G401 (cell line): ENCODE data around the gene RIPPLY3. TPM values are rescaled to one million over a fixed set of nuclear protein-coding genes. Genes with fewer than 3 reads are reported as not detected.
A peak's percentile ranks its signal among the peaks of the same experiment; 100 is the strongest.

Source experiments
- DNase-seq: peaks from one replicate; pipeline ENCODE4 v3.0.0-alpha.2; 2015; ENCODE audit warnings: low spot score
- in situ Hi-C: cut with HindIII; loops from 2 replicates; pipeline ENCODE4 v1.10.0; 2016; ENCODE audit warnings: low sequenced_read_pairs, mixed read lengths
- total RNA-seq: library from RNA; depleted of rRNA; stranded (reverse); fragments of >200 nt; shearing (Covaris generic); gene quantifications from 2 replicates; pipeline ENCODE4 v1.2.3, GENCODE V29; 2014; rRNA removed

The RIPPLY3 gene
- total RNA-seq = not detected in 2 replicates

GRCh38 chr21:37006486-37007291 lies at the start of gene RIPPLY3:
Gene RIPPLY3 (plus strand): TSS chr21:37006702. CDS start chr21:37006773, 71 bp downstream.
- in situ Hi-C loops = no loop called here

GRCh38 chr21:36959020-36959835 lies 47.3 kb upstream of the RIPPLY3 start:
- in situ Hi-C loops = no loop called here
- no peak for DNase-seq

More at GRCh38 chr21:37006486-37007291, at the start of gene RIPPLY3:
- DNase-seq = no peak

DNA sequence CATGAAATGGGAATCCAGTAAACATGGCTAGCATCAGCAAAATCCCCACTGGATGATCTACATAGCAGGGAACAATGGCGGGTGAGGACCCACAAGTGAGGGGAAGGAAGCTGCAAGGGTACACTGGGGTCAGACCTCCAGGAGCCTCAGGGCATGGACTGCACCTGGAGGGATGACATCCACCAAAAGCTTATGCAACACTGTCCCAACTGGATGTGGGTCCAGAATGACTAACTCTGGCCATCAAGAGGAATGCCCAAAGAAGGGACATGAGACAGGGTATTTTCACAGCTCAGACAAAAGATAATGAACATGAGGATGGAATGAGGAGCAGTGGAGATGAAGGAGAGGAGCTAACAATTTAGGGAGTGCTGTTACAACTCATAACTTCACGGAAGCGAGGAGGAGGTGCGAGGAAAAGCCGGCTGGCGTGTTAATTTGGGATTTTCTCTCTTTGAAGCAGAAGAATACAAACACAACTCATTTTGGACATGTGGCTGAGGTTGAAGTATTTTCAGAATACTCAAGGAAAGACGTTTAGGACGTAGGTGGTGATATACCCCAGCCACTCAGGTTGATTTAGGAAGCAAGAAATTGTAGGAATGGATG lies 45.7 kb upstream of the RIPPLY3 start:
- DNase-seq = no peak

GRCh38 chr21:36962098-36962780 lies 44.3 kb upstream of the RIPPLY3 start:
- in situ Hi-C loops = no loop called here
- DNase-seq = no peak

More for the DNA sequence above, 45.7 kb upstream of the RIPPLY3 start:
- in situ Hi-C loops = no loop called here

DNA sequence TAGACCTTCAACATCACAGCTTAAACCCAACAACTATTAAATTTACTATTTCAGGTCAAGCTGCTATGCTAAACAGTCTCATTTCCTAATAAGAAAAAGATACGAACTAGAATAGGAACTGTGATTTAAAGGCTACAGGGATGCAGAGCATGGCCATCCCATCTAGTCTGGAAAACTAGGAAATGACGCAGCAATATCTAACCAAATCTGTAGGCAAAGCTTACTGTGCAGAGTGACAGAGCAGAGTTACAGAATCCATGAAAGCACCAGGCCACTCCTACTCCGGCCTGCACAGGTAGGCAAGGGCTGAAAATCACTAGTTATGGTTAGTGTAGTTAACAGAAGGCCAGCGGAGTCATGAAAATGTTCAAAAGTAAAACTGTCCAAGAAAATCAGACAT lies 42.1 kb upstream of the RIPPLY3 start:
- DNase-seq = no peak
- in situ Hi-C loops = no loop called here

GRCh38 chr21:36964827-36965719 lies 41.4 kb upstream of the RIPPLY3 start:
- DNase-seq = no peak
- in situ Hi-C loops = no loop called here

DNA sequence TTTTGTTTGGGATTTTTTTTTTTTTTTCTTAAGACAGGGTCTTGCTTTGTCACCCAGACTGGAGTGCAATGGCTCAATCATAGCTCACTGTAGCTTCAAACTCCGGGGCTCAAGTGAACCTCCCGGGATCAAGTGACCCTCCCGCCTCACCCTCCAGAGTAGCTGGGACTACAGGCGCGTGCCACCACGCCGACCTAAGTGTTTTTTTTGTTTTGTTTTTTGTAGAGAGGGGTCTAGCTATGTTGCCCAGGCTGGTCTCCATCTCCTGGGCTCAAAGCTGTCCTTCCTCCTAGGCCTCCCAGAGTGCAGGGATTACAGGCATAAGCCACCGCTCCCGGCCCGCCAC lies 40.8 kb upstream of the RIPPLY3 start:
- in situ Hi-C loops = no loop called here
- DNase-seq = no peak

DNA sequence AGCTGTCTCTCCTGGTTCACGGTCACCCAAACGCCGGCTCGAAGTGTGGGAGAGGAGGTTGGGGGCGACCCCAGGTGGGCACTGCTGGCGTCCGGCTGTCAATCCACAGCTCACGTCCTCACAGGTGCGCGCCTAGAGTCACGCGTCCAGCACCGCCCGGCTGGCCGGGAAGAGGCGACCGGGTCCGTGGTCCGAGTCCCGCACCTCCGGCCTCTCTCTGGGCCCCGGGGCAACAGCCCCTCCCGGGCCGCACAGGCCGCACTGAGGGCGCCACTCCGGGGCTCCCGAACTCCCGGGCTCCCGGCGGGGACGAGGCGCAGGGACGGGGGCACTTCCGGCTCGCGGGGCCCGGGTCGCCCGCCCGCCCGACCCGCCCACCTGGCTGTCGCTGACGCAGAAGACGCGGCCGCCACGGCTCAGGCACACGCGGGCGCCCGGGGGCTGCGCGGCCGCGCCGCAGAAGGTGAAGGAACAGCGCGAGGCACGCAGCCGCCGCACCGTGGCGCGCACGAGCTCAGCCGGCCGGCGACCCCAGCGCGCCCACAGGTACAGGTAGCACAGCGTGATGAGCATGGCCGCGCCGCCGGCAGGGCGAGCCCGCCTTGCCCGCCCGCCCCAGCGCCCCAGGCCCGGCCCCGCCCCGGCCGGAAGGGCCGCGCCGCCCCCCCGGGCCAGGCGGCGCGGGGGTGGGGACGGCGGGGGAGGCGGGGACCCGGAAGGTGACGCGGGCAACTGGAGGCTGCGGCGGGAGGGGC lies 40.3 kb upstream of the RIPPLY3 start, which contains the start of gene HLCS:
TSS of gene HLCS (minus strand) at position 604 of the 755 bp plus-strand sequence. CDS start at position 573, 31 bp downstream.
- DNase-seq = peak; percentile 68
- in situ Hi-C loops = no loop called here

DNA sequence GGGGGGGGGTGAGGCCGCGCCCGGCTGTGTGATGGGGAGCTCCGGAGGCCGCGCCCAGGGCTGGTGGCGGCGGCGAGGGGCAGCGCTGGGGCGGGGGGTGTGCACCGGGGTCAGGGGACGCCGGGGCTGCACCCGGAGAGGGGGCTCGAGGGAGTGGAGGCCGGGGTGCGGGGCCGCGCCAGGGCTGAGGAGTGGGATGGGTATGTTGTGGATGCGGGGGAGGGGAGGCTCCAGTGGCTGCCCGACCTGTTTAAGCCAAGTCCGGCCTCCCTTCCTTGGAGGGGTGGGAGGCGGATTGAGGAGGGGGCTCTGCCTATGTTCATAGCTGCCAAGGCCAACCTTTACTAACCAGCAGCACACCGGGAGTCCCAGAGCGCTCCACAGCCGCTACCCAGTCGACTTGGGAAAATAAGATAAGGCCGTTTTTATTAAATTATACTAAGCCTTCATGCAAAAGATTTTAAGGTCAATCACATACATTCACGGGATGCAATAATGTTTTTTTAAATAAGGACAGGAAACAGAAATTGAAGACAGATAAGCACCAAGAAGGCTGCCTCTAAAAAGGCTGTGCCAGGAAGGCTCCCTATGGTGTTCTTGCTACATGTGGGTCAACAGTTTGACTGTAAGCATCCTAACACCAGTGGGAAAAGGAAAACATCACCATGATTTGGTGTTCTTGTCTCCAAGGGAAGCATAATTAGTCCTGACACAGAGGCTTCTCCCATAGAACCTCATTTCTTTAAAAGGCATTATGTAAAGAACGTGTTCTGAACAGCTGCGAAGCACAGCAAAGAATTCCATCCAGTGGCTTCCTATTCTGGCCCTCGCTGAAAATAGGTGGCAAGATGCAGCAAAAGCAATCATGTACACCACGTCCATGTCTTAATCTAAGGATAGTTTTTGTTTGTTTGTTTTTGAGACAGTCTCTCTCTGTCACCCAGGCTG lies 39.4 kb upstream of the RIPPLY3 start:
- in situ Hi-C loops = no loop called here

GRCh38 chr21:36968414-36968813 lies 38.1 kb upstream of the RIPPLY3 start:
- no peak for DNase-seq
- in situ Hi-C loops = no loop called here

More for the DNA sequence above, 39.4 kb upstream of the RIPPLY3 start:
- DNase-seq = peak; percentile 66

DNA sequence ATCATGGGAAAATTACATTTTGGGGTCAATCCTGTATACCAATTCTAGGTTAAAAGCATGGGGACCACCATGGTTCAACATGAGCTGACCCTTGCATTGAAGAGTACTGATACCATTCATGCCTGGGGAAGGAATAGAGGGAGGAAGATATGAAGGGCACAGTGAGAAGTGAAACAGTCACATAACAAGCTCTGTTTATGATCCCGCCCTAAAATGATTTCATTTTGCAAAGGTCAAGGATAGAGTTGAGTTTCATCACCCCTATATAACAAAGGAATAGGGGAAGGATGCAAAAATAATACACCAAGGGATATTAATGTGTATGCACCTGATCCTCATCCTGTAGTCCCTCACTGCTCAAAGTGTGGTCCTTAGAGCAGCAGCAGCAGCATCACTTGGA lies 37.5 kb upstream of the RIPPLY3 start:
- no peak for DNase-seq
- in situ Hi-C loops = no loop called here

DNA sequence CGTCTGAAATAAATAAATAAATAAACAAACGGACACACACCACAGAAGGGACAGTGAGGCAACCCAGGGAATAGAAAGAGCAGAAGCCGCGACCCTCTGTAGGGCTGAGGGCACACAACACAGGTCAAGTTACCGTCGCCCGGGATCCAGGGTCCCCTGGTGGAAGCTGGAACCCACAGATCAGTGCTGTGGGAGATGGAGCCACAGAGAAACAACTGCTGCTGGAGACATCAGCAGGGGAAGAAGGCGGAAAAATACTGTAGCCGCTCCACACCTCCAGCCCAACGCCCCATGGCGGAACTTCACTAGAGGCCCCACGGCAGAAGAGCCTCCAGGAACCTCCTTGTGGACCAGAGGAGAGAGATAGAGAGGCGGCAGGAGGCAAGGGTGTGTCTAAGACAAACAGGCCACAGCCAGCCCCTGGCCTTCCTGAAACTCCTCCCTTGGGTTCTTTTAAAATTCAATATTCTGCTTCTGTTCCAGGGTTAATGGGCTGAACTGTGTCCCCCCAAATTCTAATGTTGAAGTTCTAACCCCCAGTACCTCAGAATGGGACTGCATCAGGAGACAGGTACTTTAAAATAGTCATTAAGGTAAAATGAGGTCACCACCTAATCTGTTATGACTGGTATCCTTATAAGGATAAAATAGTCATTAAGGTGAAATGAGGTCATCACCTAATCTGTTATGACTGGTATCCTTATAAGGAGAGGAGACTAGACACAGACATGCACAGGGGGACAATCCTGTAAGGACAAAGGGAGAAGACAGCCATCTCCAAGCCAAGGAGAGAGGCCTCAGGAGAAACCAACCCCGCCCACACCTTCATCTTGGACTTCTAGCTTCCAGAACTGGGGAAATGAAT lies 32.3 kb upstream of the RIPPLY3 start:
- in situ Hi-C loops = no loop called here

DNA sequence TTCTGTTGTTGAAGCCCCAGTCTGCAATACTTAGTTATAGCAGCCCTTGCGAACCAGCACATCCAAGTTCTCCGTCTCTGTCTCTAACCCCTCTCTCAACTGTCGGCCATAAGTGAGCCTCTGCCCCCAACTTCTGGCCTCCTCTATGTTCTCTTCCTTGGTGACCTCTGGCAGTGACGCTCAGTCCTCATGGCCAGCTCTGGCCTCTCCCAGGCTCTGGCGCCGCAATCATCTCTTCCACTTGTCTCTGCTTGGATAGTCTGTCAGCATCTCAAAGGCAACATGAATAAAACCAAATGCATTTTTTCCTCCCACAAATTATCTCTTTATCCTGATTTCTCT lies 31.7 kb upstream of the RIPPLY3 start:
- in situ Hi-C loops = no loop called here
- DNase-seq = no peak

More for the DNA sequence above, 32.3 kb upstream of the RIPPLY3 start:
- no peak for DNase-seq

DNA sequence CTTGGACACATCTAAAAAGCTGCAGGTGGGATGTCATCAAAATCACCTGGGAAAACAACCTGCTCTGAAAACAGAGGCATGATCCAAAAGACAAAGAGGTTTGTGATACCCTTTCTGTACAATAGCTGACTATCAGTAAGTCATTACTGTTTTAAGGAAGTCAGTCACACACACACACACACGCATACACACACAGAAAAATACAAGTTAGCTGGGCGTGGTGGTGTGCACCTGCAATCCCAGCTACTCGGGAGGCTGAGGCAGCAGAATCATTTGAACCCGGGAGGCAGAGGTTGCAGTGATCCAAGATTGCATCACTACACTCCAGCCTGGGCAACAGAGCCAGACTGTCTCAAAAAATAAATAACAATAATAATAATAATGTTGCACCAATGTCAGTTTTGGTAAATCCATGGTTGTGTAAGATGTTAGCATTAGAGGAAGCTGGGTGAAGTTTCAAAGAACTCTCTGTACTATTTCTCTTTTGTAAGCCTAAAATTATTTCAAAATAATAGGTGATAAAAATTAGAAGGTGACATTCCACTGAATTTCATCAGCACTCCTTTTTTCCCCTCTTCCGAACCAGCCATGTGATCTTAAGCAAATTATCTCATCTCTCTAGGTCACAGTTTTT lies 30.2 kb upstream of the RIPPLY3 start:
- DNase-seq = no peak
- in situ Hi-C loops = no loop called here

DNA sequence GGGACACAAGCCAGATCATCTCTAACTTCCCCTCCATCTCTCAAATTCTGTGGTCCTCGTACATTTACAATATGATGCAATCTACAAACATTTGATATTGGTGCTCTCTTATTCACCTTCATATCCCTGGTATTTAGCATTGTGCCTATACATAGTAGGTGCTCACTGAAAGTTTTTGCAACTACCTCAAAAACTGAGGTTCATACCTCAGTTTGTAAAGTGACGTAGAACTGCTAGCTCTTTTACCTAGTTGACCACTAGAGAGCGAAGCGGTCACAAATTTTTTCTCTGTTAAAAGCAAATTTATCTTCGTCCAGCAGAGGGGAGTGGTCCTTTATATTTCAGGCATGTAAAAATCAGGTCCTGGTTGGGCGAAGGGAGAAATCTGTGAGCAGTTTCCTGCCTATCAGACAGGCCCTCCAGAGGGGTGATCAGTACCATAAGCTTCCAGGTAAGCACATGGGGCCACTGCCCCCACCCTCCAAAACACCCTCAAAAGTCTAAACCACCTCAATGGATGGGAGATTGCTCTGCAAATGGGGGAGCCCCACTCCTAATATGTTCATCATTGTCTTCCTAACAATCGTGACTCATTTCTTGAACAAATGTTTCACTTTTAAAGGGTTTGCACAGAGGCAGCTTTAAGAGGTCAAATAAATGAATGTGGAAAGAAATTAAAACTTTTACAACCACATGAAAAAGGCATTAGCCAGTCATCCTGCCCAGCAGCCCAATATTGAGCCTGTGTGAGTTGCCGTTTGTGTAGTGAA lies 29.4 kb upstream of the RIPPLY3 start:
- in situ Hi-C loops = no loop called here

More for the DNA sequence above, 29.4 kb upstream of the RIPPLY3 start:
- peak; percentile 75 for DNase-seq
